ENCODE measurements around the gene CBLB.

CBLB gene

GRCh38 chr3:105653868-105654267 lies 214.9 kb downstream of the CBLB start:
- no peak overlapping the region for H3K27ac ChIP-seq
- TF ChIP-seq ZFX (IDR thresholded peaks at IDR 0.05) (no peak), CTCF (conservative IDR thresholded peaks at IDR 0.05) (no peak)

- H3K27ac ChIP-seq: no peak overlapping the region
- TF ChIP-seq ZFX (IDR thresholded peaks at IDR 0.05): no peak
- TF ChIP-seq CTCF (conservative IDR thresholded peaks at IDR 0.05): no peak
Observed at GRCh38 chr3:105653166-105653565, 215.6 kb downstream of the CBLB start.

- no peak for TF ChIP-seq CTCF (conservative IDR thresholded peaks at IDR 0.05)
- no peak for TF ChIP-seq ZFX (IDR thresholded peaks at IDR 0.05)
- H3K27ac ChIP-seq: no peak overlapping the region
Observed at GRCh38 chr3:105649480-105649879, 219.3 kb downstream of the CBLB start.

- H3K27ac ChIP-seq: no peak overlapping the region
- TF ChIP-seq ZFX (IDR thresholded peaks at IDR 0.05) (no peak), CTCF (conservative IDR thresholded peaks at IDR 0.05) (no peak)
Observed at GRCh38 chr3:105647047-105647446, 221.8 kb downstream of the CBLB start.

GRCh38 chr3:105639131-105639530 lies 229.7 kb downstream of the CBLB start:
- no peak for TF ChIP-seq CTCF (conservative IDR thresholded peaks at IDR 0.05)
- no peak for TF ChIP-seq ZFX (IDR thresholded peaks at IDR 0.05)
- H3K27ac ChIP-seq: no peak overlapping the region

- no peak for TF ChIP-seq CTCF (conservative IDR thresholded peaks at IDR 0.05)
- TF ChIP-seq ZFX (IDR thresholded peaks at IDR 0.05): no peak
- no peak overlapping the region for H3K27ac ChIP-seq
Observed at GRCh38 chr3:105634708-105635107, 234.1 kb downstream of the CBLB start.

GRCh38 chr3:105629718-105630117 lies 239.1 kb downstream of the CBLB start:
- no peak for TF ChIP-seq ZFX (IDR thresholded peaks at IDR 0.05)
- no peak for TF ChIP-seq CTCF (conservative IDR thresholded peaks at IDR 0.05)
- H3K27ac ChIP-seq: no peak overlapping the region

Data from C4-2B (cell line).